ENCODE data around the gene DENND2D.

DNA sequence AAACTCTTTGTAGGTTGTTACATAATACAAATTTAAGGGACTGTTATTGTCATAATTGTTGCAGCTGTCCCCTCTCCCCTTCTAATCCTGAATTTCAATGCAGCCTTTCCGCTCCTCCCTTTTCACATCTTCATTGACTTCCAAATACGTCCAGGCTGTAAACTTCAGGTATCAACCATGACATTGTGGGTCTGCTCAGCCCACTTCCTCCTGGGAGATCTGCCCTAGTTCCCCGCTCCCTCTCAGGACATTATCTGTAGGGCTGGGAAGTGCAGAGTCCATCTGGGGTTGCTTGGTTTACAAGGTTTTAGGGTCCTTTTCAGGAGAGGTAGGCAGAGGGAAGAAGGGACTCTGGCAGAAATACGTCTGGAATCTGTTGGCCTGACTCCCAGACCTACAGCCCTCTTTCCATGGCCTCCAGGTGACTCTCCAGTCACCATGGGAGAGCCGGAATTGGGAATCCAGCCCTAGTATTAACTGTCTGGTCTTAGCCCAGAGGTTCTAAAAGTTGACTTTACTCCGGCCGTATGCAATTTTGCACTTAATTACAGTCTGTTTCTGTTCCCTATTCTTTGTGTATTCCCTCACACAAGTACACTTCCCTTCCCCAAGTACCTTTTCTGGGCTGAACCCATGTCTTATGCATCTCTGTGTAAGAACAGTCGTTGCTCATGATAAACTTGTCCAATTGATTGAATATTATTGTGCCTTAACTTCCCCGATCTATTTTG is 4.7 kb upstream of the DENND2D start:
- TF ChIP-seq CTCF (IDR thresholded peaks at IDR 0.05; ENCODE audit: insufficient read depth, low read depth, low read length) (no peak), EZH2 (IDR thresholded peaks at IDR 0.05; ENCODE audit: insufficient read depth, low read length) (no peak)

Data from astrocyte (in vitro differentiated cells and primary cell).